VCaP (cell line): Measurements from ENCODE around the gene CD247.

ENCODE experiments used
- H3K27ac ChIP-seq: fragments of 450-650 bp; 2 replicates; pipeline ENCODE4 v1.5.1; 2017
- CTCF ChIP-seq: fragments of 450-650 bp; conservative IDR thresholded peaks from 2 replicates; pipeline ENCODE4 v1.5.1; 2017; ENCODE audit warnings: mild to moderate bottlenecking, moderate library complexity

CD247 gene

DNA sequence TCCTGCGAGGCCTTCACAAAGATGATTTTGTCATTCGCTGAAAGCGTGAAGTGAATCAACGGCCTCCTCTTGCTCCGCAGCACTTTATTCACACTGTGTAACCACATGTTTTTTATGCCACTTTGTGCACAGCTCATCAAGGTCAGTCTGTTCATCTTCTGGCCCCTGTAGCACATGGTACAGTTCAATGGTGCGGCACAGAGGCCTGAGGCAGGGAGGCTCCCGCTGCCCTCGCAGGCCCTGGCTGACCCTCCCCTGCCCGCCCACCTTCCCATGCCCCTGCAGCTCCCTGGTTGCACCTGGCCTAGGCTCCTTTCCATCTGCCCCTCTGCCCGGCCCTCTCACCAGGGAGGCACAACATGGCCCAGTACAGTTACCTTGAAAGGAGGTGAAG is 87.5 kb downstream of the CD247 start:
- H3K27ac ChIP-seq: no peak overlapping the region
- TF ChIP-seq CTCF: no peak

GRCh38 chr1:167430134-167430848 is 88.0 kb downstream of the CD247 start:
- TF ChIP-seq CTCF: no peak
- H3K27ac ChIP-seq: no peak overlapping the region

DNA sequence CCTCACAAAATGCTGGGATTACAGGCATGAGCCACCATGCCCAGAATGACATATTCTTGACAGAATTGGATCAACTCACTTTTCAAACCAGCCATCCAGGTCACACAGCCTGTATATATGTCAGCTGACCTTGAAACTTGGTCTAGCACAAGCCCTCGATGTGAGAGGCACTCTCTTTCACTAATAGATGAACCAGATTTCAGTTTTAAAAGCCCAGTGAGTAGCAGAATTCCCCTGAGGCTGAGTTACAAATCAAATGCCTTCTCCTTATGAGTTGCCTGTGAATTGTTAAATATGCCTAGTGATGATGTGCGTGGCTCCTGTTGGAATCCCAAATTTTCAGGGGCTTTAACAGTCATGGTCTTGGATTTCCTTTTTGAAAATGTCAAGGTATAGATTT is 88.7 kb downstream of the CD247 start:
- no peak overlapping the region for H3K27ac ChIP-seq
- TF ChIP-seq CTCF: no peak

GRCh38 chr1:167428395-167428794 is 89.9 kb downstream of the CD247 start:
- no peak overlapping the region for H3K27ac ChIP-seq
- TF ChIP-seq CTCF: no peak

GRCh38 chr1:167427848-167428247 is 90.5 kb downstream of the CD247 start:
- TF ChIP-seq CTCF: no peak
- no peak overlapping the region for H3K27ac ChIP-seq

DNA sequence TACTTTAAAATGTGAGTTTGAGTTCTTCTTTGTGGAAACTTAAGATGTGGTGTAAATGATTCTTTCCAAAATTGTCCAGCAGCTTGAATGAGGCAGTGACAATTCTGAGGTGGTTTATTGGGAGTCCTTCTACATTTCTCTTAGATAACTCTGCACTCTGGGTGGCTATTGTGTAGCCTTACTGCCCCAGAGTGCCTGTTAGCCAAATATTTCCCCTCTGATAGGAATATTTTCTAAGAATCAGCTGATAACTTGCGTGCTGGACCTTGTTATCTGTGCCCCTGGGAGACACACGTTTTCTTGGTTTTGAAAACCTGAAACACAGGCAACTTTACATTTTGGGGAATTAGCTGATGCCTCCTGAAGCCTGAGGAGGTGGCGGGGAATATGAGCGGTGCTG is 91.6 kb downstream of the CD247 start:
- TF ChIP-seq CTCF: no peak
- no peak overlapping the region for H3K27ac ChIP-seq

- no peak overlapping the region for H3K27ac ChIP-seq
- no peak for TF ChIP-seq CTCF
Observed at GRCh38 chr1:167425482-167425881, 92.8 kb downstream of the CD247 start.
